Common myeloid progenitor, CD34-positive (primary cell): ENCODE results near the gene JAKMIP1.
"Not testable (repeated sequence)": the region's sequence is repeated elsewhere in the genome, so short reads cannot be mapped to it uniquely, and the experiment has no call there.

Experiments
- CTCF ChIA-PET: fragments of 350-600 bp; sonication (Branson Sonifier 250); formaldehyde crosslinking; loops from one replicate; lab custom pipeline; 2021; ENCODE audit warnings: antibody characterized with exemption; lab: Charles Lee
- POLR2A ChIA-PET: fragments of 350-600 bp; sonication (Branson Sonifier 250); formaldehyde crosslinking; loops from one replicate; lab custom pipeline; 2021; ENCODE audit warnings: antibody characterized with exemption; lab: Charles Lee
- DNase-seq, 3 donors: peaks; one replicate each; pipeline versions ENCODE4 v3.0.0 to v3.0.0-alpha.2; 2013
- H3K27ac ChIP-seq, 2 experiments: 1 replicate in 1 of 2; 2 replicates in 1 of 2; pipeline ENCODE4 v1.7.0; 2013; ENCODE audit warnings: inconsistent platforms in 2 of 2, low read length in 2 of 2, mild to moderate bottlenecking in 2 of 2, low read depth in 1 of 2, moderate library complexity in 1 of 2; ENCODE audit not compliant: severe bottlenecking in 2 of 2, insufficient read depth in 1 of 2, poor library complexity in 1 of 2
- H3K27me3 ChIP-seq, 5 experiments: replicated peaks in 2 of 5; 1 replicate in 3 of 5; 2 replicates in 2 of 5; pipeline versions ENCODE4 v1.6.1 to v1.7.0; 2013; ENCODE audit warnings: low read length in 4 of 5, mild to moderate bottlenecking in 2 of 5, moderate library complexity in 2 of 5, inconsistent platforms in 1 of 5; ENCODE audit not compliant: insufficient read depth in 5 of 5, control insufficient read depth in 4 of 5
- H3K36me3 ChIP-seq, 4 experiments: 1 replicate in 2 of 4; 2 replicates in 2 of 4; pipeline versions ENCODE4 v1.6.1 to v1.7.0; 2013; ENCODE audit warnings: low read length in 3 of 4, control low read depth in 1 of 4, mild to moderate bottlenecking in 1 of 4; ENCODE audit not compliant: control insufficient read depth in 4 of 4, insufficient read depth in 4 of 4
- H3K4me1 ChIP-seq, 4 experiments: 1 replicate in 3 of 4; 2 replicates in 1 of 4; pipeline versions ENCODE4 v1.6.1 to v1.7.1; 2013; ENCODE audit warnings: low read length in 3 of 4, mild to moderate bottlenecking in 3 of 4, control low read depth in 1 of 4, inconsistent platforms in 1 of 4, moderate library complexity in 1 of 4; ENCODE audit not compliant: control insufficient read depth in 4 of 4, insufficient read depth in 4 of 4; ENCODE audit errors: control extremely low read depth in 1 of 4
- H3K4me3 ChIP-seq, 7 experiments: 1 replicate in 4 of 7; 2 replicates in 3 of 7; pipeline versions ENCODE4 v1.5.1 to v1.7.0; 2013; ENCODE audit warnings: mild to moderate bottlenecking in 7 of 7, low read length in 6 of 7, moderate library complexity in 6 of 7, inconsistent platforms in 2 of 7, low read depth in 2 of 7, control low read depth in 1 of 7; ENCODE audit not compliant: insufficient read depth in 4 of 7, control insufficient read depth in 1 of 7; ENCODE audit errors: extremely low read depth in 1 of 7
- H3K9me3 ChIP-seq, 5 experiments: 1 replicate in 4 of 5; 2 replicates in 1 of 5; pipeline versions ENCODE4 v1.6.1 to v1.7.1; 2013; ENCODE audit warnings: low read length in 4 of 5, mild to moderate bottlenecking in 2 of 5, inconsistent platforms in 1 of 5, low read depth in 1 of 5, moderate library complexity in 1 of 5; ENCODE audit not compliant: control insufficient read depth in 4 of 5, insufficient read depth in 2 of 5; ENCODE audit errors: control extremely low read depth in 1 of 5
- WGBS: methylation state at CpG from one replicate; pipeline ENCODE4 v1.1.5; 2013; ENCODE audit not compliant: insufficient coverage; 5-methylcytosine and 5-hydroxymethylcytosine counted together

The JAKMIP1 gene

GRCh38 chr4:6005175-6005574, 195.2 kb downstream of the JAKMIP1 start:
- Histone ChIP-seq H3K27me3 (peaks cover 0 to 40% (median 11%) of the 10 kb centered on the region in 5 experiments), H3K36me3 (no peaks in the 10 kb centered on the region), H3K4me1 (peaks cover 0 to 4% (median 3%) of the 10 kb centered on the region in 4 experiments), H3K9me3 (peaks cover 0 to 2% (median 0%) of the 10 kb centered on the region in 5 experiments), H3K27ac (no peak overlapping the region), H3K4me3 (no peak overlapping the region)
- 97% methylated on average over 4 of the region's 4 CpGs for WGBS
- no peak for DNase-seq
- ChIA-PET CTCF (interaction anchor here (0.9 to 2.3 kb wide), 3 partner anchors 13 to 248 kb away, joined by 3 to 10 read pairs (median 5); partner anchors contain the start of gene C4orf50), POLR2A (no interaction called here)

GRCh38 chr4:6003485-6003884, 196.9 kb downstream of the JAKMIP1 start:
- peaks cover 0 to 31% (median 9%) of the 10 kb centered on the region in 5 experiments for H3K27me3 ChIP-seq
- H3K36me3 ChIP-seq, POLR2A ChIA-PET, H3K4me1 ChIP-seq, DNase-seq, H3K4me3 ChIP-seq, H3K27ac ChIP-seq, H3K9me3 ChIP-seq: not testable (repeated sequence)
- 0% methylated on average over 1 of the region's 1 CpG for whole genome bisulfite sequencing
- CTCF ChIA-PET = interaction anchor here (1.2 to 1.6 kb wide), 3 partner anchors 8 to 17 kb away, joined by 3 to 4 read pairs (median 3); no protein-coding TSS in a partner anchor

GRCh38 chr4:6002926-6003325, 197.4 kb downstream of the JAKMIP1 start:
- Histone ChIP-seq H3K4me3 (no peak overlapping the region), H3K4me1 (peaks cover 0 to 6% (median under 1%) of the 10 kb centered on the region in 4 experiments), H3K27me3 (peaks cover 0 to 25% (median 8%) of the 10 kb centered on the region in 5 experiments), H3K36me3 (no peaks in the 10 kb centered on the region), H3K27ac (no peak overlapping the region), H3K9me3 (peaks cover 0 to 2% (median 0%) of the 10 kb centered on the region in 5 experiments)
- POLR2A ChIA-PET = no interaction called here
- WGBS = 67% methylated on average over 3 of the region's 3 CpGs
- DNase-seq = no peak
- CTCF ChIA-PET = interaction anchor here (1.1 to 1.6 kb wide), 4 partner anchors 9 to 18 kb away, joined by 3 to 4 read pairs (median 3); partner anchors contain the start of gene C4orf50

- 96% methylated on average over 3 of the region's 5 CpGs for WGBS
- ChIA-PET POLR2A (no interaction called here), CTCF (interaction anchor here (1.1 to 1.6 kb wide), 4 partner anchors 9 to 18 kb away, joined by 3 to 4 read pairs (median 3); partner anchors contain the start of gene C4orf50)
- DNase-seq = no peak
- no peak overlapping the region for H3K27ac ChIP-seq
- no peak overlapping the region for H3K4me3 ChIP-seq
- H3K9me3 ChIP-seq = peaks cover 0 to 2% (median 0%) of the 10 kb centered on the region in 5 experiments
- peaks cover 0 to 4% (median 0%) of the 10 kb centered on the region in 4 experiments for H3K4me1 ChIP-seq
- peaks cover 0 to 21% (median 7%) of the 10 kb centered on the region in 5 experiments for H3K27me3 ChIP-seq
- no peaks in the 10 kb centered on the region for H3K36me3 ChIP-seq
Measured at GRCh38 chr4:6002492-6002833, 197.9 kb downstream of the JAKMIP1 start.

- no peak for DNase-seq
- POLR2A ChIA-PET = no interaction called here
- CTCF ChIA-PET = interaction anchor here (1.1 to 1.6 kb wide), 3 partner anchors 8 to 19 kb away, joined by 3 read pairs; partner anchors contain the start of gene C4orf50
- H3K27ac ChIP-seq = no peak overlapping the region
- peaks cover 0 to 2% (median 0%) of the 10 kb centered on the region in 5 experiments for H3K9me3 ChIP-seq
- H3K27me3 ChIP-seq = peaks cover 0 to 16% (median 3%) of the 10 kb centered on the region in 5 experiments
- peaks cover 0 to 4% (median 0%) of the 10 kb centered on the region in 4 experiments for H3K4me1 ChIP-seq
- H3K36me3 ChIP-seq = no peaks in the 10 kb centered on the region
- WGBS = 70% methylated on average over 4 of the region's 6 CpGs
- H3K4me3 ChIP-seq = no peak overlapping the region
Measured at GRCh38 chr4:6001680-6002491, 198.5 kb downstream of the JAKMIP1 start.

- Histone ChIP-seq H3K36me3 (no peaks in the 10 kb centered on the region), H3K9me3 (peaks cover 0 to 2% (median 0%) of the 10 kb centered on the region in 5 experiments), H3K4me3 (no peak overlapping the region), H3K4me1 (peaks cover 0 to 4% (median 0%) of the 10 kb centered on the region in 4 experiments), H3K27ac (no peak overlapping the region), H3K27me3 (peaks cover 0 to 25% (median 2%) of the 10 kb centered on the region in 5 experiments)
- ChIA-PET POLR2A (no interaction called here), CTCF (interaction anchor here (0.7 to 5.6 kb wide), 10 partner anchors 11 to 327 kb away, joined by 3 to 59 read pairs (median 7); partner anchors contain the start of gene C4orf50)
- DNase-seq = no peak
- 91% methylated on average over 8 of the region's 9 CpGs for WGBS
Measured at GRCh38 chr4:5999830-6000365, 200.5 kb downstream of the JAKMIP1 start.
